Body of pancreas (tissue), 4 donors: ENCODE results near the gene C2orf80.

Experiments
- CTCF ChIP-seq, 7 experiments: fragments of 450-650 bp in 4 of 7; fragments of 200-600 bp in 3 of 7; sonication (generic) in 3 of 7; IDR thresholded peaks; one replicate each; pipeline ENCODE4 v1.5.1; 2016 to 2019; ENCODE audit warnings: antibody characterized with exemption in 7 of 7
- POLR2A ChIP-seq, 3 donors: fragments of 450-650 bp; IDR thresholded peaks; one replicate each; pipeline ENCODE4 v1.6.1; 2016; ENCODE audit warnings: antibody characterized with exemption in 3 of 3, mild to moderate bottlenecking in 2 of 3

- TF ChIP-seq CTCF (IDR thresholded peaks at IDR 0.05): no peak
- TF ChIP-seq POLR2A (IDR thresholded peaks at IDR 0.05): no peak
Observed at GRCh38 chr2:208148803-208149202, 41.0 kb downstream of the C2orf80 start.
